ENCODE data around the gene CELA2B.
"Not testable (repeated sequence)": the region's sequence is repeated elsewhere in the genome, so short reads cannot be mapped to it uniquely, and the experiment has no call there.

The CELA2B gene

GRCh38 chr1:15469361-15469760 lies 6.5 kb upstream of the CELA2B start:
- DNase-seq (ENCODE audit: low spot score), result no peak

- not testable (repeated sequence) for DNase-seq (ENCODE audit: low spot score)
Measured at GRCh38 chr1:15469821-15470448, 6.0 kb upstream of the CELA2B start.

GRCh38 chr1:15471067-15471466 lies 4.8 kb upstream of the CELA2B start:
- DNase-seq (ENCODE audit: low spot score), result not testable (repeated sequence)

- DNase-seq (ENCODE audit: low spot score), result not testable (repeated sequence)
Measured at GRCh38 chr1:15471723-15472122, 4.2 kb upstream of the CELA2B start.

GRCh38 chr1:15472587-15472986 lies 3.3 kb upstream of the CELA2B start:
- DNase-seq (ENCODE audit: low spot score), result no peak

GRCh38 chr1:15476927-15477326 lies 1.0 kb downstream of the CELA2B start:
- no peak for DNase-seq (ENCODE audit: low spot score)

GRCh38 chr1:15477646-15478212 lies 1.8 kb downstream of the CELA2B start:
- DNase-seq (ENCODE audit: low spot score), result no peak

- no peak for DNase-seq (ENCODE audit: low spot score)
Measured at GRCh38 chr1:15479654-15480347, 3.9 kb downstream of the CELA2B start.

GRCh38 chr1:15482455-15482854 lies 6.6 kb downstream of the CELA2B start:
- DNase-seq (ENCODE audit: low spot score), result not testable (repeated sequence)

- DNase-seq (ENCODE audit: low spot score), result not testable (repeated sequence)
Measured at GRCh38 chr1:15482983-15483543, 7.2 kb downstream of the CELA2B start.

GRCh38 chr1:15483971-15484370 lies 8.1 kb downstream of the CELA2B start:
- DNase-seq (ENCODE audit: low spot score), result no peak

- not testable (repeated sequence) for DNase-seq (ENCODE audit: low spot score)
Measured at GRCh38 chr1:15484443-15484842, 8.5 kb downstream of the CELA2B start.

GRCh38 chr1:15485636-15486035 lies 9.7 kb downstream of the CELA2B start:
- DNase-seq (ENCODE audit: low spot score), result no peak

- DNase-seq (ENCODE audit: low spot score), result not testable (repeated sequence)
Measured at GRCh38 chr1:15486844-15487610, 11.1 kb downstream of the CELA2B start.

GRCh38 chr1:15488371-15488770 lies 12.5 kb downstream of the CELA2B start:
- no peak for DNase-seq (ENCODE audit: low spot score)

- DNase-seq (ENCODE audit: low spot score), result no peak
Measured at GRCh38 chr1:15489052-15489736, 13.3 kb downstream of the CELA2B start.

- DNase-seq (ENCODE audit: low spot score), result peak; percentile 38
Measured at GRCh38 chr1:15491010-15491409, 15.1 kb downstream of the CELA2B start.

- DNase-seq (ENCODE audit: low spot score), result no peak
Measured at GRCh38 chr1:15492596-15492995, 16.7 kb downstream of the CELA2B start.

GRCh38 chr1:15493869-15494390 lies 18.0 kb downstream of the CELA2B start:
- no peak for DNase-seq (ENCODE audit: low spot score)

- no peak for DNase-seq (ENCODE audit: low spot score)
Measured at GRCh38 chr1:15500184-15501178, 24.6 kb downstream of the CELA2B start.

Measured in activated CD4-positive, alpha-beta T cell treated with anti-CD3 and anti-CD28 coated beads, Interleukin-2, Interleukin-4, amounts not matched to agents 100 ng/mL and 50 ng/mL, durations not matched to agents 16 hours and 8 hours (primary cell).